OCI-LY7 (cell line): Measurements from ENCODE around the gene CCRL2. TPM values are rescaled to one million over a fixed set of nuclear protein-coding genes. Genes with fewer than 3 reads are reported as not detected.

Experiments used
- BruUV-seq: library from RNA; stranded (reverse); fragments of 400-500 nt; replicated peaks from 2 replicates; lab custom pipeline; 2021; lab: Mats Ljungman, UMichigan
- CTCF ChIA-PET: fragments of 300-600 bp; sonication (Branson Sonifier 250); formaldehyde crosslinking; loops from one replicate; lab custom pipeline; 2022; ENCODE audit warnings: antibody characterized with exemption; ENCODE audit not compliant: unreplicated experiment; lab: Charles Lee
- POLR2A ChIA-PET: fragments of 300-600 bp; sonication (Branson Sonifier 250); formaldehyde crosslinking; loops from one replicate; lab custom pipeline; 2022; ENCODE audit warnings: antibody characterized with exemption; lab: Charles Lee
- DNase-seq: peaks from one replicate; pipeline ENCODE4 v3.0.0-alpha.2; 2015; ENCODE audit warnings: low spot score
- H2AFZ ChIP-seq: fragments of 200-600 bp; sonication (generic), shearing (Covaris generic); 2 replicates; pipeline ENCODE4 v1.6.1; 2014; ENCODE audit warnings: mild to moderate bottlenecking, antibody characterized with exemption, low read length, moderate library complexity
- H3K27ac ChIP-seq: fragments of 200-600 bp; sonication (generic); 2 replicates; pipeline ENCODE4 v1.5.1; 2014; ENCODE audit warnings: mixed run types, low read depth, mild to moderate bottlenecking, moderate library complexity, low read length, inconsistent platforms; ENCODE audit not compliant: poor library complexity, severe bottlenecking
- H3K36me3 ChIP-seq: fragments of 200-600 bp; sonication (generic); 2 replicates; pipeline ENCODE4 v1.6.1; 2014; ENCODE audit warnings: mild to moderate bottlenecking, antibody characterized with exemption, low read length, moderate library complexity, mixed read lengths; ENCODE audit not compliant: insufficient read depth
- H3K4me1 ChIP-seq: fragments of 200-600 bp; sonication (generic); 2 replicates; pipeline ENCODE4 v1.5.1; 2014; ENCODE audit warnings: mild to moderate bottlenecking, low read length; ENCODE audit not compliant: insufficient read depth, poor library complexity, severe bottlenecking
- H3K4me2 ChIP-seq: fragments of 200-600 bp; sonication (generic); 2 replicates; pipeline ENCODE4 v1.6.1; 2014; ENCODE audit warnings: mild to moderate bottlenecking, low read length
- H3K4me3 ChIP-seq: fragments of 200-600 bp; sonication (generic); 2 replicates; pipeline ENCODE4 v1.5.1; 2014; ENCODE audit warnings: mild to moderate bottlenecking, low read depth, low read length; ENCODE audit not compliant: poor library complexity, severe bottlenecking
- H3K79me2 ChIP-seq: fragments of 200-600 bp; sonication (generic); 2 replicates; pipeline ENCODE4 v1.6.1; 2016; ENCODE audit warnings: low read depth, mild to moderate bottlenecking, low read length, moderate library complexity, mixed read lengths; ENCODE audit not compliant: insufficient read depth
- H3K9me2 ChIP-seq: fragments of 200-600 bp; sonication (generic); 2 replicates; pipeline ENCODE4 v1.6.1; 2016; ENCODE audit warnings: mild to moderate bottlenecking, low read length, mixed read lengths; ENCODE audit not compliant: insufficient read depth
- H3K9me3 ChIP-seq: fragments of 200-600 bp; sonication (generic); 2 replicates; pipeline ENCODE4 v1.6.1; 2014; ENCODE audit warnings: mild to moderate bottlenecking, mixed run types, low read length, mixed read lengths
- H4K20me1 ChIP-seq: fragments of 200-600 bp; sonication (generic); 2 replicates; pipeline ENCODE4 v1.6.1; 2014; ENCODE audit warnings: mild to moderate bottlenecking, antibody characterized with exemption, low read length, moderate library complexity, mixed read lengths; ENCODE audit not compliant: insufficient read depth
- CTCF ChIP-seq: fragments of 200-600 bp; sonication (generic); conservative IDR thresholded peaks from 2 replicates; pipeline ENCODE4 v1.5.1; 2014; ENCODE audit warnings: mild to moderate bottlenecking, antibody characterized with exemption, low read length, moderate library complexity, mixed read lengths
- EZH2phosphoT487 ChIP-seq: fragments of 200-600 bp; sonication (generic); IDR thresholded peaks from 2 replicates; pipeline ENCODE4 v1.6.1; 2018; ENCODE audit warnings: low read depth, borderline replicate concordance, mild to moderate bottlenecking, mixed run types, antibody characterized with exemption, low read length, moderate library complexity, mixed read lengths
- intact Hi-C: fragments of 100-400 bp; cut with micrococcal nuclease; formaldehyde crosslinking; loops from one replicate; pipeline ENCODE4 v1.10.0; 2022; ENCODE audit not compliant: unreplicated experiment
- total RNA-seq, 2 experiments: library from RNA; depleted of rRNA in 1 of 2; stranded (reverse); fragments of >200 nt in 1 of 2; shearing (Covaris generic) in 1 of 2; gene quantifications; 2 replicates each; pipeline ENCODE4 v1.2.3, GENCODE V29; 2014 to 2022

CCRL2 gene
- total RNA-seq, 2 experiments from 2014 or later, result 0.41 to 2.2 TPM

- Histone ChIP-seq H4K20me1 (no peaks in the 10 kb centered on the region), H2AFZ (no peak overlapping the region), H3K4me1 (no peaks in the 10 kb centered on the region), H3K4me3 (no peak overlapping the region), H3K79me2 (no peaks in the 10 kb centered on the region), H3K4me2 (no peak overlapping the region), H3K9me2 (no peaks in the 10 kb centered on the region), H3K36me3 (no peaks in the 10 kb centered on the region), H3K9me3 (no peaks in the 10 kb centered on the region), H3K27ac (no peak overlapping the region)
- CTCF ChIA-PET, result no interaction called here
- TF ChIP-seq CTCF, result no peak
- no peak for DNase-seq
- POLR2A ChIA-PET, result interaction anchor here (0.6 kb wide), 1 partner anchor 106 kb away, joined by 3 read pairs; no protein-coding TSS in a partner anchor
- BruUV-seq, result no TSS peak
- intact Hi-C loops, result no loop called here
Observed at GRCh38 chr3:46359733-46360493, 47.1 kb upstream of the CCRL2 start.

- ChIA-PET CTCF (no interaction called here), POLR2A (no interaction called here)
- no peaks in the 10 kb centered on the region for H3K9me2 ChIP-seq
- H3K4me1 ChIP-seq, result no peaks in the 10 kb centered on the region
- H3K9me3 ChIP-seq, result no peaks in the 10 kb centered on the region
- no peaks in the 10 kb centered on the region for H4K20me1 ChIP-seq
- H2AFZ ChIP-seq, result no peak overlapping the region
- intact Hi-C loops, result no loop called here
- no peak for TF ChIP-seq EZH2phosphoT487
- no peak for TF ChIP-seq CTCF
- H3K4me3 ChIP-seq, result no peak overlapping the region
- no peak for DNase-seq
- H3K36me3 ChIP-seq, result no peaks in the 10 kb centered on the region
- no TSS peak for BruUV-seq
- H3K27ac ChIP-seq, result no peak overlapping the region
- no peaks in the 10 kb centered on the region for H3K79me2 ChIP-seq
- no peak overlapping the region for H3K4me2 ChIP-seq
Observed at GRCh38 chr3:46360907-46361306, 46.2 kb upstream of the CCRL2 start.
